Measurements from ENCODE around the gene GLRA2. TPM values are rescaled to one million over a fixed set of nuclear protein-coding genes. Genes with fewer than 3 reads are reported as not detected.

The GLRA2 gene
- total and polyA plus RNA-seq, 2 donors (not counting 1 experiment from before 2014, with no cell fraction given), result not detected

GRCh38 chrX:14506866-14507265 is 22.5 kb upstream of the GLRA2 start:
- Histone ChIP-seq H2AFZ (ENCODE audit: insufficient read depth, low read depth, low read length, poor library complexity, severe bottlenecking) (no peak overlapping the region), H3K9ac (ENCODE audit: low read length) (no peak overlapping the region), H3K27ac (ENCODE audit: low read length in 2 of 2) (no peak overlapping the region), H3K9me3 (ENCODE audit: control extremely low read depth in 1 of 3, control insufficient read depth in 2 of 3, insufficient read depth in 1 of 3, low read length in 2 of 3) (no peaks in the 10 kb centered on the region), H3K27me3 (replicated peaks in 1 of 4; ENCODE audit: control extremely low read depth in 1 of 4, control insufficient read depth in 3 of 4, insufficient read depth in 4 of 4, low read length in 3 of 4) (no peaks in the 10 kb centered on the region), H3K4me1 (ENCODE audit: control insufficient read depth in 2 of 2, insufficient read depth in 2 of 2, low read length in 2 of 2) (no peaks in the 10 kb centered on the region), H3K36me3 (replicated peaks in 1 of 2; ENCODE audit: control extremely low read depth in 1 of 2, control insufficient read depth in 1 of 2, extremely low read depth in 1 of 2, insufficient read depth in 2 of 2, low read length in 1 of 2) (no peaks in the 10 kb centered on the region), H3K4me2 (replicated peaks; ENCODE audit: low read depth, low read length, poor library complexity, severe bottlenecking) (no peak overlapping the region), H3K4me3 (ENCODE audit: control extremely low read depth in 1 of 5, extremely low read depth in 1 of 5, insufficient read depth in 1 of 5, low read depth in 2 of 5, low read length in 4 of 5) (no peak overlapping the region), H4K20me1 (ENCODE audit: control insufficient read depth, insufficient read depth, low read length, poor library complexity, severe bottlenecking) (no peaks in the 10 kb centered on the region), H3K79me2 (ENCODE audit: control insufficient read depth, insufficient read depth, low read length) (no peaks in the 10 kb centered on the region)
- no peaks in the 10 kb centered on the region for H3K9me3 Mint-ChIP-seq (ENCODE audit: insufficient read depth)
- ChIA-PET CTCF (no interaction called here), POLR2A (no interaction called here)
- peaks cover 13% of the 10 kb centered on the region for H3K27me3 Mint-ChIP-seq
- no peaks in the 10 kb centered on the region for H3K4me1 Mint-ChIP-seq
- H3K27ac Mint-ChIP-seq, result no peak overlapping the region
- intact Hi-C loops (cut with micrococcal nuclease), result no loop called here
- H3K4me3 Mint-ChIP-seq, result no peak overlapping the region
- no peak for TF ChIP-seq CTCF (IDR thresholded peaks at IDR 0.05)
- TF ChIP-seq EZH2 (IDR thresholded peaks at IDR 0.05; ENCODE audit: borderline replicate concordance, insufficient read depth, low read depth, low read length, poor library complexity, severe bottlenecking), result no peak
- DNase-seq, result no peak
- ATAC-seq (ENCODE audit: low read depth), result no peak

- Histone ChIP-seq H3K79me2 (ENCODE audit: control insufficient read depth, insufficient read depth, low read length) (no peaks in the 10 kb centered on the region), H2AFZ (ENCODE audit: insufficient read depth, low read depth, low read length, poor library complexity, severe bottlenecking) (no peak overlapping the region), H3K9me3 (ENCODE audit: control extremely low read depth in 1 of 3, control insufficient read depth in 2 of 3, insufficient read depth in 1 of 3, low read length in 2 of 3) (no peaks in the 10 kb centered on the region), H3K4me2 (replicated peaks; ENCODE audit: low read depth, low read length, poor library complexity, severe bottlenecking) (no peak overlapping the region), H3K27me3 (replicated peaks in 1 of 4; ENCODE audit: control extremely low read depth in 1 of 4, control insufficient read depth in 3 of 4, insufficient read depth in 4 of 4, low read length in 3 of 4) (no peaks in the 10 kb centered on the region), H3K4me3 (ENCODE audit: control extremely low read depth in 1 of 5, extremely low read depth in 1 of 5, insufficient read depth in 1 of 5, low read depth in 2 of 5, low read length in 4 of 5) (no peak overlapping the region), H3K36me3 (replicated peaks in 1 of 2; ENCODE audit: control extremely low read depth in 1 of 2, control insufficient read depth in 1 of 2, extremely low read depth in 1 of 2, insufficient read depth in 2 of 2, low read length in 1 of 2) (no peaks in the 10 kb centered on the region), H3K9ac (ENCODE audit: low read length) (no peak overlapping the region), H3K4me1 (ENCODE audit: control insufficient read depth in 2 of 2, insufficient read depth in 2 of 2, low read length in 2 of 2) (no peaks in the 10 kb centered on the region), H3K27ac (ENCODE audit: low read length in 2 of 2) (no peak overlapping the region), H4K20me1 (ENCODE audit: control insufficient read depth, insufficient read depth, low read length, poor library complexity, severe bottlenecking) (no peaks in the 10 kb centered on the region)
- peaks cover 13% of the 10 kb centered on the region for H3K27me3 Mint-ChIP-seq
- DNase-seq, result no peak
- WGBS (ENCODE audit: insufficient coverage), result no CpG with 5 or more reads among the region's 3 CpGs
- intact Hi-C loops (cut with micrococcal nuclease), result no loop called here
- no peak for ATAC-seq (ENCODE audit: low read depth)
- TF ChIP-seq EZH2 (IDR thresholded peaks at IDR 0.05; ENCODE audit: borderline replicate concordance, insufficient read depth, low read depth, low read length, poor library complexity, severe bottlenecking) (no peak), CTCF (IDR thresholded peaks at IDR 0.05) (no peak)
- POLR2A ChIA-PET, result no interaction called here
- no peak overlapping the region for H3K27ac Mint-ChIP-seq
- CTCF ChIA-PET, result no interaction called here
- H3K9me3 Mint-ChIP-seq (ENCODE audit: insufficient read depth), result no peaks in the 10 kb centered on the region
- H3K4me3 Mint-ChIP-seq, result no peak overlapping the region
- H3K4me1 Mint-ChIP-seq, result no peaks in the 10 kb centered on the region
Observed at GRCh38 chrX:14508025-14508690, 21.2 kb upstream of the GLRA2 start.
